Loucy (cell line): ENCODE measurements around the gene AKAIN1.

Experiments used
- CTCF ChIP-seq: fragments of 200-600 bp; sonication (generic); conservative IDR thresholded peaks from 2 replicates; pipeline ENCODE4 v1.5.1; 2014; ENCODE audit warnings: mild to moderate bottlenecking, antibody characterized with exemption, low read length
- EZH2phosphoT487 ChIP-seq: fragments of 200-600 bp; IDR thresholded peaks from 2 replicates; pipeline ENCODE4 v1.6.1; 2018; ENCODE audit warnings: antibody characterized with exemption, mild to moderate bottlenecking, moderate library complexity, borderline replicate concordance

GRCh38 chr18:5167831-5168230, 29.2 kb downstream of the AKAIN1 start:
- TF ChIP-seq CTCF: no peak
- no peak for TF ChIP-seq EZH2phosphoT487
